Pons (tissue), 1 donor: ENCODE data around the gene ATG4A.

Experiments
- DNase-seq: peaks from one replicate; pipeline ENCODE4 v3.0.0-alpha.2; 2016; ENCODE audit warnings: low spot score

The ATG4A gene

GRCh38 chrX:108169768-108170167, 78.2 kb downstream of the ATG4A start:
- no peak for DNase-seq

DNA sequence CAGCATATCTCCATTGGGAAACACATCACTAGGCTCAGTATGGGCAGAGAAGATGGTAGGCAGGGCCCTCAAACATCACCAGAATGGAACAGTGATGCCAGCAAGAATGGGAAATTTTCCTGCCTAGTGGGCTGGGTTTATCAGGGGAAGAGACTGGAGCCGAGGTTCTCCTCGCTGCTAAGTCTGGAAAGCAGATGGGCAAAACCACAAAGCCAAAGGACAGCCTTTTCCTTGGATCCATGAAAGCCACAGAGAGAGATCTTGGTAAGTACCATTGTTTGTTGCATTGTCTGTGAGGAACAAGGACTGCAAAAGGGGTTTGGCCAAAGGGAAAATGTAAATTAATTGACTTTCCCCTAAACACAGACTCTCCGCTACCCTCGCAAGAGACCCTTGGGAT, 80.1 kb downstream of the ATG4A start:
- no peak for DNase-seq

- no peak for DNase-seq
Measured at GRCh38 chrX:108173874-108174273, 82.3 kb downstream of the ATG4A start.

GRCh38 chrX:108177351-108178142, 86.0 kb downstream of the ATG4A start:
- DNase-seq = no peak

- no peak for DNase-seq
Measured at GRCh38 chrX:108178143-108178498, 86.5 kb downstream of the ATG4A start.

GRCh38 chrX:108186811-108187210, 95.2 kb downstream of the ATG4A start:
- DNase-seq = no peak

DNA sequence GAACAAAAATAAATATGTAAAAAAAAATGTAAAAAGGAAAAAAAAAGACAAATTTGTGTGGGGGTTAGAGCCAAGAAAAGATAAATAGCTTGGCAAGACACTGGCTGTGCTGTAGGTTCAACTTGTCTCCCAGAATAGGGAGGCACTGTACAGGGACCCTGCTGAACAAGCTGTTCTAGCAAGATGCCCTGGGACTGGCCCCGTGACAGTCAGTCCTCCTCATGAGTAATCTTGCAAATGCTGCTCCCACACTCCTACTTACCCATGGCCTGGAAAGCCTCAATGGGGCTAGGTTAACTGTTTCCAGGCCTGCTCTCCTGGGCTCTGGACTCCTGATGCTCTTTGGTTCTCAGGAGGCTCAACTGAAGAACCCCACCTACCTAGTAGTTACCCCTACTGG, 106.8 kb downstream of the ATG4A start:
- no peak for DNase-seq

GRCh38 chrX:108199041-108199440, 107.5 kb downstream of the ATG4A start:
- DNase-seq = no peak

GRCh38 chrX:108199691-108200090, 108.1 kb downstream of the ATG4A start:
- DNase-seq = peak; percentile 4

GRCh38 chrX:108203540-108203939, 112.0 kb downstream of the ATG4A start:
- DNase-seq = no peak
